GM19239 (cell line): ENCODE measurements around the gene SASH1.

ENCODE experiments used
- DNase-seq: peaks from one replicate; pipeline ENCODE4 v3.0.0; 2011; ENCODE audit warnings: low spot score; ENCODE audit not compliant: insufficient read length
- FAIRE-seq: peaks from 2 replicates; lab custom pipeline; 2011; peaks lifted over from hg19 to GRCh38; lab: Jason Lieb, UNC

Gene SASH1

GRCh38 chr6:148448369-148449012 lies 105.9 kb downstream of the SASH1 start:
- FAIRE-seq (no peak), DNase-seq (no peak)

GRCh38 chr6:148450866-148451265 lies 108.2 kb downstream of the SASH1 start:
- no peak for FAIRE-seq
- DNase-seq: no peak

GRCh38 chr6:148451690-148452089 lies 109.1 kb downstream of the SASH1 start:
- peak; percentile 14 for DNase-seq
- FAIRE-seq: peak; percentile 37

GRCh38 chr6:148452876-148453275 lies 110.2 kb downstream of the SASH1 start:
- no peak for DNase-seq
- no peak for FAIRE-seq

- no peak for DNase-seq
- FAIRE-seq: no peak
Measured at GRCh38 chr6:148453906-148454305, 111.3 kb downstream of the SASH1 start.

- DNase-seq (no peak), FAIRE-seq (no peak)
Measured at GRCh38 chr6:148455225-148455624, 112.6 kb downstream of the SASH1 start.

- DNase-seq: no peak
- no peak for FAIRE-seq
Measured at GRCh38 chr6:148455674-148456558, 113.3 kb downstream of the SASH1 start.

GRCh38 chr6:148457137-148457842 lies 114.7 kb downstream of the SASH1 start:
- DNase-seq: no peak
- no peak for FAIRE-seq

- DNase-seq: no peak
- no peak for FAIRE-seq
Measured at GRCh38 chr6:148457843-148458159, 115.2 kb downstream of the SASH1 start.

- FAIRE-seq: no peak
- no peak for DNase-seq
Measured at GRCh38 chr6:148459238-148459637, 116.6 kb downstream of the SASH1 start.

GRCh38 chr6:148460876-148461646 lies 118.4 kb downstream of the SASH1 start:
- DNase-seq: no peak
- no peak for FAIRE-seq

GRCh38 chr6:148461986-148462577 lies 119.4 kb downstream of the SASH1 start:
- DNase-seq (no peak), FAIRE-seq (no peak)

- DNase-seq (no peak), FAIRE-seq (no peak)
Measured at GRCh38 chr6:148463671-148464070, 121.0 kb downstream of the SASH1 start.

- DNase-seq (peak; percentile 29), FAIRE-seq (peak; percentile 90)
Measured at GRCh38 chr6:148464319-148465010, 121.8 kb downstream of the SASH1 start.

GRCh38 chr6:148465011-148465335 lies 122.3 kb downstream of the SASH1 start:
- DNase-seq (no peak), FAIRE-seq (no peak)

GRCh38 chr6:148465670-148466069 lies 123.0 kb downstream of the SASH1 start:
- DNase-seq (no peak), FAIRE-seq (no peak)

- DNase-seq: no peak
- no peak for FAIRE-seq
Measured at GRCh38 chr6:148466158-148466557, 123.5 kb downstream of the SASH1 start.

GRCh38 chr6:148467926-148468325 lies 125.3 kb downstream of the SASH1 start:
- FAIRE-seq: no peak
- DNase-seq: no peak

GRCh38 chr6:148470156-148470555 lies 127.5 kb downstream of the SASH1 start:
- FAIRE-seq (no peak), DNase-seq (no peak)
